H54 (cell line): ENCODE data around the gene EIF5B.
"Not testable (repeated sequence)": the region's sequence is repeated elsewhere in the genome, so short reads cannot be mapped to it uniquely, and the experiment has no call there.

Experiments
- DNase-seq: peaks from one replicate; pipeline ENCODE4 v3.0.0; 2011; ENCODE audit warnings: low spot score, mixed read lengths; ENCODE audit not compliant: insufficient read length
- FAIRE-seq: peaks from 3 replicates; lab custom pipeline; 2011; peaks lifted over from hg19 to GRCh38; lab: Jason Lieb, UNC
- POLR2A ChIP-seq: IDR thresholded peaks from 2 replicates; pipeline ENCODE4 v1.6.1; 2011; ENCODE audit warnings: low read depth, mild to moderate bottlenecking, low read length

The EIF5B gene

DNA sequence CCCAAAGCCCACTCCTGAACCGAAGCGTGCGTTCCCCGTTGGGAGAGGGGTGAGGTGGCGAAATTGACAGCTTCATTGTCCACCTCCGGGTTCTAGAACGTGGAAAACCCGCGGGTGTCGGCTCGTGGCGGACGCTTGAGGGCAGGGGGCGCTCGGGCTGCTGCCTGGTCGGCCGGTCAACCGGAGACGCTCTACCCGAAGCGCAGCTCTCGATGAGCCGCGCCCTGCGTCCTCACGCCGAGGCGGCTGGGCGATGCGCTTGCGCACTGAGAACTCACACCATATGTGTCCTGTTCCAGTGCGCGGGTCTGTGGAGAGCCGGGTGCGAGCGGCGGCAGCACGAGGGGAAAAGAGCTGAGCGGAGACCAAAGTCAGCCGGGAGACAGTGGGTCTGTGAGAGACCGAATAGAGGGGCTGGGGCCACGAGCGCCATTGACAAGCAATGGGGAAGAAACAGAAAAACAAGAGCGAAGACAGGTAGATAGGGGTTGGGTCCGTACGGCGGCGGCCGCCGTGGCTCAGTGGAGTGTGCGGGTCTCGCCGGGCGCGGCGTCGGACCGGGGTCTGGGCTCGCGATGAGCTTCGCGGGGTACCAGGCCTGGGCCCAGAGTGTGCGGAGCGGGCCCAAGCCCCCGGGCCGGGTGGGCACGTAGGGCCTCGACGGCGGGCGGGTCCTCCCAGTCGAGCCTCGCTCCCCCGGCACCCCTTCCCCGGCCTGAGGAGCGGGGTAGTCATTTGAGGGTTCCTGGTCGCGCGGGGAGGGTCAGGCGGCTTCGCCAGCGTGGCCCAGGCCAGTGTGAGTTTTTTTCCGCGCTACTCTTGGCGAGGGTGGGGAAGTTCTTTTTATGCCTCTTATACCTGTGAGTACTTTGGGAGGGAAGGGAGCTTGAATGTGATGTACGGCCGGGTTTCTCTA, at the start of gene EIF5B:
EIF5B (plus strand) TSS at position 277 of the 916 bp plus-strand sequence; CDS start at position 443, 166 bp downstream.
- FAIRE-seq: peak; percentile 83
- TF ChIP-seq POLR2A: peak; percentile 89
- peak; percentile 89 for DNase-seq

DNA sequence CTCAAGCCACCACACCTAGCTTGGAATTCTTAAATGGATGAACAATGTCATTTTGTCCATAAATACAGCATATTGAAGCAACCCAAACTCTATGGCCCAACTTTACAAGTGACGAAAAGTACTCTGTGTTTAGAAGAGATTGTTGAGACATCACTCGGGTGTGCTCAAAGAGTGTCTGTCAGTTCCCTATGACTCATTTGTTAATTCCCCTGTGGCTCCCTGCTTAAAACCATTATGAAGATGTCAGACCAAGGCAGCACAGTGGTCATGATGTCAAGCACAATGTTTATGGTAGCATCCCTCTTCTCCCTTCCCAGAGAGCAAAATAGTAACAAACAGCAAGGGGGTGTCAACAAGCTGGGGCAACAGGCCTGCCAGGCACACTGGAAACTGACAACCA, 39.2 kb upstream of the EIF5B start:
- FAIRE-seq: no peak
- DNase-seq: no peak
- TF ChIP-seq POLR2A: no peak

DNA sequence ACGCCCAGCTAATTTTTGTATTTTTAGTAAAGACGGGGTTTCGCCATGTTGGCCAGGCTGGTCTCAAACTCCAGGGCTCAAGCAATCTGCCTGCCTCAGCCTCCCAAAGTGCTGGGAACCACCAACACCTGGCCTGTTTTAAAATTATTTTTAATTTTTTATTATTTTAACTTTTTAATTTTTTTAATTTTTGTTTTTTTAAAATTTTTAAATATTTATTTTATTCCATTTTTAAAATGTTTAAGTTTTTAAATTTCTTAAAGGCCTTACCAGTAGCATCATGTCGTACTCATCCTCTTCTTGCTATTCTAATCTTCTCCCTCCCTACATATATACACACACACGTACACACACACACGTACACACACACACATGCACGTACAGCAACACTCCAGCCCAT, 37.6 kb upstream of the EIF5B start:
- FAIRE-seq: no peak
- TF ChIP-seq POLR2A: no peak
- DNase-seq: no peak

DNA sequence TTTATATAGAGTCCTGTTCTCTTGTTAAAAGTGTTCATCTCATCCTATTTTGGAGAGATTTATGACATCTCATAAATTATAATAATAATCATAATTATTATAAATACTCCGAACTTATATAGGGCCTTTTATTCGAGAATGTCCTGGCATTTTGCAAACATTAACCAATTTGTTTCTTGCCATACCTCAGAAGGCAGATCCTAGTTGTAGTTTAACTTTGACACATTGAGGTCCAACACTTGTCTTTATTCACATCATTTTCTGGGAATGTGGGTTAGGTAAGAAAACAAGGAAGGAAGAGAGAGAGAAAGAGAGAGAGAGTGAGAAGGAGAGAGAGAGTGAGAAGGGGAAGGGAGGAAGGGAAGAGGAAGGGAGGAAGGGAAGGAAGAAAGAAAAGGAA, 36.1 kb upstream of the EIF5B start, which contains the start of gene LYG1:
LYG1 (minus strand) TSS at position 101 of the 400 bp plus-strand sequence. CDS start 5,527 bp downstream, outside the sequence.
- not testable (repeated sequence) for DNase-seq, FAIRE-seq

DNA sequence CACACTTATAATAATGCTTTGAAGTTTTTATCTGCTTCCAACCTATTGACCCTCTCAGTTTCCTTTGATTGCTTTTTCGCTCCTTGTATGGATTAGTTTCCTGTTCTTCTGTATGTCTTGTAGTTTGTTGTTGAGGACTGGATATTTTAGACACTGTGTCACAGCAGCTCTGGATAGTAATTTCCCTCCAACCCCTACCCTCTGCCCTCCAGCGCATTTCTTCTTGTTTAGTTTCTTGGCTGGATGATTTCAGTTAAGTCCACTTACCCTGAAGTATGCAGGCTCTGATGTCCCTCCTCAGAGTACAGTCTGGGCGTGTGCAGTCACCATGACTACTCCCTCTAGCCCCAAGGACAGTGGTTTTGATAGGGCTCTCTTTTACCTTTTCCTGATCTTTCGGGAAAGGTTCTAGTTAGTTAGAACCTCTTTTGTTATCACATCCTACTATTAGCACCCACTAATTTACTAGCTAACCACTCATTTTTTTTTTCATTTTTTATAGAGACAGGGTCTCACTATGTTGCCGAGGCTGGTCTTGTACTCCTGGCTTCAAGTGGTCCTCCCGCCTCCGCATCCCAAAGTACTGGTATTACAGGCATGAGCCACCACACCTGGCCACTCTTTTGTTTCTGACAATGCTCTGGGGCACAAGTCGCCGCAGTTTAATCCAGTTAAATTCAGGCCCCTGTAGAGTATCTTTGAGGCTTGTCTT, 19.9 kb upstream of the EIF5B start:
- DNase-seq (no peak), FAIRE-seq (no peak)
- no peak for TF ChIP-seq POLR2A

GRCh38 chr2:99317873-99318200, 19.4 kb upstream of the EIF5B start:
- not testable (repeated sequence) for FAIRE-seq, DNase-seq

DNA sequence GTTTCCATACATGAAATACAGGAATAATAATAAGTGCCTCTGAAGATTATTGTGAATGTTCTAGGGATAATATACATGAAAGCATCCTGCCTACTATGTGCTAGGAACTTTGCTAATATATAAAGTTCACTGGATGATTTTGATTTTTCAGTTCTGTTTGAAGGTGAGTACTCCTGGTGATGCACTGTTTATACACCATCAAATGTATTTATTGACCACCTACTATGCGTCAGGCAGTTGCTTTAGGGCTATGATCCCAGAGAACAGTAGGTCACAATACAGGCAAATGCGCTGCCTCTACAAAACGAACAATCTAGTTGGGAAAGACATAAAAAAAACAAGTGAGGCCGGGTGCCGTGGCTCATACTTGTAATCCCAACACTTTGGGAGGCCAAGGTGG, 11.8 kb upstream of the EIF5B start:
- no peak for TF ChIP-seq POLR2A
- no peak for DNase-seq
- FAIRE-seq: no peak

DNA sequence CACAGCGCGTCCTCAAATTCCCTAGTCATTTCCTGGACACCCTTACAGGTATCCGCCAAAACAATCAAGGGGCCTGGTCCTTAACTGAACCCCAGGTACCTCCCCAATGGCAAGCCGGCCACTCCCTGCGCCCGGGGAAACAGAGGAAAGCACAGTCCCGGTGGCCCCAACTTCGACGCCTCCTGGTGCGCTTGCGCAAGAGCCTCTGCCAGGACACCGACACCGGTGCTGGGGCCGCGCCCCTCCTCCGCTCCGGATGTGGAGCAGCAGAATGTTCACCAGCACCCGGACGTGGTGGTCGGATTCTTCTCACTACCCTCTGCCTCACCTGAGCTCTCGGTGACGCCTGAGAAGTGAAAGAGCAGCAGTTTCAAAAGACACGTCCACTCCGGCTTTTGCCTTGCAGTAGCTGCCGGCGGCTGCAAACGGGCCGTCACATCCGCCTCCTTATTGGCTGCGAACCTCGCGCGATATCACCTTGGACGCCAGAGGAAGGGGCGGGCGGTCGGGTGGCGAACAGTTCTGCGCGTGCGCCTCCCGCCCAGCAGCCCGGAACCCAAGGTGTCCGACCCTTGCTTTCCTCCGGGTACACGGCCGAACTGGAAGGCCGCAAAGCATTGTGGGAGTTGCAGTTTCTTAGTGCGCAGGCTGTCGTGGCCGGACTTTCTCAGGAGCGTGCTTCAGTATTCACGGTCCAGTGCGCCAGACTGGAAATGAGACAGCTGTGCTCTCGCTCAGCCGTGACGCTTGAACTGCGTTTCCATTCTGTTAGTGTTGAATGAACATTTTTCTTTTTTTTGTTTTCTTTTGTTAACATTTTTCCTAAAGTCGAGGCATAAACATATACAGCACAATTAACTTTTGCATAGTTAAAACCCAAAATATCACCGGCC, 1.0 kb upstream of the EIF5B start, which contains the start of gene TXNDC9:
TXNDC9 (minus strand) TSS at position 423 of the 893 bp plus-strand sequence. CDS start 3,123 bp downstream, outside the sequence.
- DNase-seq (peak; percentile 78), FAIRE-seq (peak; percentile 91)
- peak; percentile 59 for TF ChIP-seq POLR2A

GRCh38 chr2:99336804-99337112, 431 bp upstream of the EIF5B start:
- no peak for FAIRE-seq
- no peak for TF ChIP-seq POLR2A
- no peak for DNase-seq

GRCh38 chr2:99338029-99338585, 918 bp downstream of the EIF5B start:
- DNase-seq: no peak
- no peak for FAIRE-seq
- no peak for TF ChIP-seq POLR2A

GRCh38 chr2:99340669-99341236, 3.6 kb downstream of the EIF5B start:
- no peak for DNase-seq
- TF ChIP-seq POLR2A: no peak
- FAIRE-seq: no peak

- DNase-seq (no peak), FAIRE-seq (no peak)
- TF ChIP-seq POLR2A: no peak
Observed at GRCh38 chr2:99342536-99342935, 5.3 kb downstream of the EIF5B start.

DNA sequence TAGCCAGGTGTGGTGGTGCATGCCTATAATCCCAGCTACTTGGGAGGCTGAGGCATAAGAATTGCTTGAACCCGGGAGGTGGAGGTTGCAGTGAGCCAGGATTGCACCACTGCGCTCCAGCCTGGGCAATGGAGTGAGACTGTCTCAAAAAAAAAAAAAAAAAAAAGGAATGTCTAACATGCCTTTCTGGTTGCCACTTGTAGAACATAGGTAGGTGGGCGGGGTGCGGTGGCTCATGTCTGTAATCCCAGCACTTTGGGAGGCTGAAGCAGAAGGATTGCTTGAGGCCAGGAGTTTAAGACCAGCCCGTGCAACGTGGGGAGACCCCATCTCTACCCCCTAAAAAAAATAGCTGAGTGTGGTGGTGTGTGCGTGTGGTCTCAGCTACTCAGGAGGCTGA, 8.3 kb downstream of the EIF5B start:
- DNase-seq, FAIRE-seq: not testable (repeated sequence)

- TF ChIP-seq POLR2A: no peak
- FAIRE-seq (no peak), DNase-seq (no peak)
Observed at GRCh38 chr2:99346218-99346617, 9.0 kb downstream of the EIF5B start.
